Neural progenitor cell (in vitro differentiated cells): ENCODE data around the gene PDE4A. TPM values are rescaled to one million over a fixed set of nuclear protein-coding genes. Genes with fewer than 3 reads are reported as not detected.
A peak's percentile ranks its signal among the peaks of the same experiment; 100 is the strongest.

Experiments used
- DNase-seq: peaks from one replicate; pipeline ENCODE4 v3.0.0-alpha.2; 2016; ENCODE audit warnings: low spot score
- H2AFZ ChIP-seq: fragments of 200-600 bp; sonication (generic); replicated peaks from 2 replicates; pipeline ENCODE4 v1.6.1; 2016; ENCODE audit warnings: antibody characterized with exemption
- H3F3A ChIP-seq: fragments of 200-600 bp; sonication (generic); 2 replicates; pipeline ENCODE4 v1.6.1; 2016; ENCODE audit warnings: antibody characterized with exemption, low read depth
- H3K27ac ChIP-seq: fragments of 200-600 bp; sonication (generic); 2 replicates; pipeline ENCODE4 v1.5.1; 2016; ENCODE audit warnings: mild to moderate bottlenecking
- H3K27me3 ChIP-seq: fragments of 200-600 bp; sonication (generic); 2 replicates; pipeline ENCODE4 v1.6.1; 2016; ENCODE audit warnings: mild to moderate bottlenecking, moderate library complexity
- H3K36me3 ChIP-seq: fragments of 200-600 bp; sonication (generic); 2 replicates; pipeline ENCODE4 v1.5.1; 2016
- H3K4me1 ChIP-seq: fragments of 200-600 bp; sonication (generic); 2 replicates; pipeline ENCODE4 v1.6.1; 2016; ENCODE audit warnings: mixed run types
- H3K4me2 ChIP-seq: fragments of 200-600 bp; sonication (generic); 2 replicates; pipeline ENCODE4 v1.6.1; 2016
- H3K4me3 ChIP-seq: fragments of 200-600 bp; sonication (generic); 2 replicates; pipeline ENCODE4 v1.5.1; 2016
- H3K79me2 ChIP-seq: fragments of 200-600 bp; sonication (generic); 2 replicates; pipeline ENCODE4 v1.6.1; 2016; ENCODE audit warnings: low read depth
- H3K9ac ChIP-seq: fragments of 200-600 bp; sonication (generic); 2 replicates; pipeline ENCODE4 v1.6.1; 2016
- H3K9me3 ChIP-seq: fragments of 200-600 bp; sonication (generic); 2 replicates; pipeline ENCODE4 v1.5.1; 2016; ENCODE audit warnings: low read depth
- H4K20me1 ChIP-seq: fragments of 200-600 bp; sonication (generic); 2 replicates; pipeline ENCODE4 v1.6.1; 2016; ENCODE audit warnings: low read depth
- H3K27ac Mint-ChIP-seq: 3 replicates; pipeline ENCODE4 v1.8.0; 2021; ENCODE audit warnings: mixed read lengths
- H3K27me3 Mint-ChIP-seq: 2 replicates; pipeline ENCODE4 v1.8.0; 2022; ENCODE audit warnings: low read depth, mild to moderate bottlenecking, inconsistent platforms, moderate library complexity, mixed read lengths; ENCODE audit not compliant: insufficient read depth
- H3K36me3 Mint-ChIP-seq: 3 replicates; pipeline ENCODE4 v1.8.0; 2021; ENCODE audit warnings: mixed read lengths
- H3K4me1 Mint-ChIP-seq: 3 replicates; pipeline ENCODE4 v1.8.0; 2021; ENCODE audit warnings: mixed read lengths
- H3K4me3 Mint-ChIP-seq: 3 replicates; pipeline ENCODE4 v1.8.0; 2021; ENCODE audit warnings: mild to moderate bottlenecking, moderate library complexity, mixed read lengths
- H3K9me3 Mint-ChIP-seq: 3 replicates; pipeline ENCODE4 v1.8.0; 2020; ENCODE audit warnings: mixed read lengths
- CTCF ChIP-seq: fragments of 200-600 bp; sonication (generic); IDR thresholded peaks from 2 replicates; pipeline ENCODE4 v1.5.1; 2017; ENCODE audit warnings: antibody characterized with exemption, mild to moderate bottlenecking
- EZH2 ChIP-seq: fragments of 200-600 bp; sonication (generic); IDR thresholded peaks from 2 replicates; pipeline ENCODE4 v1.6.1; 2017; ENCODE audit warnings: antibody characterized with exemption, mild to moderate bottlenecking, moderate library complexity
- EZH2phosphoT487 ChIP-seq: fragments of 200-600 bp; sonication (generic); IDR thresholded peaks from 2 replicates; pipeline ENCODE4 v1.6.1; 2017; ENCODE audit warnings: antibody characterized with exemption
- total RNA-seq: library from RNA; depleted of rRNA; stranded (reverse); fragments of >200 nt; gene quantifications from 2 replicates; pipeline ENCODE4 v1.2.3, GENCODE V29; 2015; ENCODE audit warnings: low replicate concordance

Gene PDE4A
- total RNA-seq, 1 donor from 2014 or later = 0.37 TPM

- Histone ChIP-seq H3K27ac (no peak overlapping the region), H3K4me2 (no peak overlapping the region), H3K4me3 (no peak overlapping the region), H2AFZ (no peak overlapping the region), H3F3A (no peaks in the 10 kb centered on the region), H3K4me1 (peaks cover 21% of the 10 kb centered on the region), H3K9me3 (no peaks in the 10 kb centered on the region), H3K36me3 (no peaks in the 10 kb centered on the region), H4K20me1 (no peaks in the 10 kb centered on the region), H3K9ac (no peak overlapping the region), H3K27me3 (peaks cover 5% of the 10 kb centered on the region), H3K79me2 (no peaks in the 10 kb centered on the region)
- peak overlapping the region; percentile 90 for H3K27ac Mint-ChIP-seq
- DNase-seq = no peak
- H3K36me3 Mint-ChIP-seq = no peaks in the 10 kb centered on the region
- peaks cover 16% of the 10 kb centered on the region for H3K4me1 Mint-ChIP-seq
- peaks cover 3% of the 10 kb centered on the region for H3K27me3 Mint-ChIP-seq
- H3K9me3 Mint-ChIP-seq = no peaks in the 10 kb centered on the region
- no peak for TF ChIP-seq CTCF
- no peak for TF ChIP-seq EZH2
- TF ChIP-seq EZH2phosphoT487 = no peak
- H3K4me3 Mint-ChIP-seq = no peak overlapping the region
Measured at GRCh38 chr19:10467104-10467706, 46.9 kb downstream of the PDE4A start.

DNA sequence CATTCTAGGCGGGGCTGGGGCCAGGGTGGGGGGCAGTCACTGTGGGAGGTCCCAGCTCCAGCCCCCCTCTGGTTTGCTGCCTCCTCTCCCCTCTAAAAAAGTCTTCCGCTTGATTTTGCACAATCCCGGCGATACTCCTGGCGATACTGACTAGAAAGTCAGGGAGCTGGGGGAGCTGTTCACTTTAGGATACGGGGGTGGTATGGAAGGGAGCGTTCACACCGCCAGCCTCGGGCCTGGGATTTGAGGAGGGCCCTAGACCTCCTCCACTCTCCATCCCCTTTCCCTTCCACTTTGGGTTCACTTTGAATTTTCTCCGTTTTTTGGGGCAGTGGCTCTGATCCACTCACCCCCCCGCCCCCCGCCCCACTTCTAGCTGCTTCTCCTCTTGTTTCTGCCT lies 47.8 kb downstream of the PDE4A start:
- H3K4me3 ChIP-seq = no peak overlapping the region
- peak; percentile 44 for DNase-seq
- H3K4me1 ChIP-seq = peaks cover 21% of the 10 kb centered on the region
- no peak overlapping the region for H3K27ac Mint-ChIP-seq
- no peaks in the 10 kb centered on the region for H3K79me2 ChIP-seq
- H3K27me3 Mint-ChIP-seq = peaks cover 3% of the 10 kb centered on the region
- H3K4me3 Mint-ChIP-seq = no peak overlapping the region
- H3K36me3 Mint-ChIP-seq = no peaks in the 10 kb centered on the region
- peaks cover 16% of the 10 kb centered on the region for H3K4me1 Mint-ChIP-seq
- H2AFZ ChIP-seq = no peak overlapping the region
- TF ChIP-seq EZH2phosphoT487 (no peak), CTCF (no peak), EZH2 (no peak)
- peak overlapping the region; percentile 60 for H3K4me2 ChIP-seq
- no peaks in the 10 kb centered on the region for H3K27me3 ChIP-seq
- H4K20me1 ChIP-seq = no peaks in the 10 kb centered on the region
- no peak overlapping the region for H3K9ac ChIP-seq
- H3K9me3 Mint-ChIP-seq = no peaks in the 10 kb centered on the region
- H3K9me3 ChIP-seq = no peaks in the 10 kb centered on the region
- H3F3A ChIP-seq = no peaks in the 10 kb centered on the region
- H3K36me3 ChIP-seq = no peaks in the 10 kb centered on the region
- no peak overlapping the region for H3K27ac ChIP-seq

- no peaks in the 10 kb centered on the region for H3K27me3 ChIP-seq
- Mint-ChIP-seq H3K27me3 (peaks cover 6% of the 10 kb centered on the region), H3K4me1 (peaks cover 13% of the 10 kb centered on the region), H3K36me3 (no peaks in the 10 kb centered on the region), H3K9me3 (no peaks in the 10 kb centered on the region), H3K4me3 (no peak overlapping the region), H3K27ac (no peak overlapping the region)
- no peak for DNase-seq
- H3K4me3 ChIP-seq = no peak overlapping the region
- no peaks in the 10 kb centered on the region for H3K9me3 ChIP-seq
- TF ChIP-seq EZH2phosphoT487 = no peak
- TF ChIP-seq EZH2 = no peak
- peak; percentile 45 for TF ChIP-seq CTCF
- no peak overlapping the region for H3K9ac ChIP-seq
- H3K36me3 ChIP-seq = no peaks in the 10 kb centered on the region
- H3K79me2 ChIP-seq = no peaks in the 10 kb centered on the region
- peaks cover 21% of the 10 kb centered on the region for H3K4me1 ChIP-seq
- H3K27ac ChIP-seq = no peak overlapping the region
- H3F3A ChIP-seq = no peaks in the 10 kb centered on the region
- H2AFZ ChIP-seq = no peak overlapping the region
- H4K20me1 ChIP-seq = no peaks in the 10 kb centered on the region
- no peak overlapping the region for H3K4me2 ChIP-seq
Measured at GRCh38 chr19:10471909-10472308, 51.6 kb downstream of the PDE4A start.
